VCaP (cell line): ENCODE measurements around the gene PRG2.

Experiments
- H3K27ac ChIP-seq: fragments of 450-650 bp; 2 replicates; pipeline ENCODE4 v1.5.1; 2017
- CTCF ChIP-seq: fragments of 450-650 bp; conservative IDR thresholded peaks from 2 replicates; pipeline ENCODE4 v1.5.1; 2017; ENCODE audit warnings: mild to moderate bottlenecking, moderate library complexity

Gene PRG2

GRCh38 chr11:57360991-57361390 lies 29.5 kb downstream of the PRG2 start:
- no peak for TF ChIP-seq CTCF
- no peak overlapping the region for H3K27ac ChIP-seq

- TF ChIP-seq CTCF, result no peak
- H3K27ac ChIP-seq, result no peak overlapping the region
Observed at GRCh38 chr11:57359896-57360690, 30.4 kb downstream of the PRG2 start.

GRCh38 chr11:57359396-57359795 lies 31.1 kb downstream of the PRG2 start:
- TF ChIP-seq CTCF, result no peak
- no peak overlapping the region for H3K27ac ChIP-seq

GRCh38 chr11:57358991-57359390 lies 31.5 kb downstream of the PRG2 start:
- no peak overlapping the region for H3K27ac ChIP-seq
- TF ChIP-seq CTCF, result no peak

GRCh38 chr11:57358543-57358961 lies 31.9 kb downstream of the PRG2 start:
- no peak for TF ChIP-seq CTCF
- H3K27ac ChIP-seq, result no peak overlapping the region

- H3K27ac ChIP-seq, result no peak overlapping the region
- TF ChIP-seq CTCF, result no peak
Observed at GRCh38 chr11:57357856-57358255, 32.6 kb downstream of the PRG2 start.

- H3K27ac ChIP-seq, result no peak overlapping the region
- TF ChIP-seq CTCF, result no peak
Observed at GRCh38 chr11:57357310-57357709, 33.1 kb downstream of the PRG2 start.
